SKM-1 treated with dmso at 0.1 percent for 144 hours (cell line): ENCODE results near the gene BBX.

ENCODE experiments used
- DNase-seq: peaks from one replicate; lab custom pipeline; 2025; ENCODE audit not compliant: unreplicated experiment; lab: John Stamatoyannopoulos, UW

The BBX gene

GRCh38 chr3:107522510-107523288 is at the start of gene BBX:
TSS of gene BBX (plus strand) at chr3:107522962. CDS start at chr3:107710461, 187,499 bp downstream.
- peak; percentile 85 for DNase-seq

GRCh38 chr3:107476462-107476861 is 46.3 kb upstream of the BBX start:
- no peak for DNase-seq

- DNase-seq = no peak
Measured at GRCh38 chr3:107487490-107487889, 35.3 kb upstream of the BBX start.

GRCh38 chr3:107488942-107489341 is 33.8 kb upstream of the BBX start:
- DNase-seq = no peak

GRCh38 chr3:107493134-107493533 is 29.6 kb upstream of the BBX start:
- no peak for DNase-seq

GRCh38 chr3:107496855-107497254 is 25.9 kb upstream of the BBX start:
- DNase-seq = no peak

- DNase-seq = no peak
Measured at GRCh38 chr3:107498646-107499045, 24.1 kb upstream of the BBX start.

- DNase-seq = no peak
Measured at GRCh38 chr3:107506458-107506857, 16.3 kb upstream of the BBX start.

GRCh38 chr3:107508331-107508730 is 14.4 kb upstream of the BBX start:
- no peak for DNase-seq

GRCh38 chr3:107512108-107512507 is 10.7 kb upstream of the BBX start:
- no peak for DNase-seq

GRCh38 chr3:107514453-107514852 is 8.3 kb upstream of the BBX start:
- DNase-seq = no peak

- no peak for DNase-seq
Measured at GRCh38 chr3:107516475-107516874, 6.3 kb upstream of the BBX start.

GRCh38 chr3:107520535-107520934 is 2.2 kb upstream of the BBX start:
- no peak for DNase-seq

- no peak for DNase-seq
Measured at GRCh38 chr3:107521469-107522059, 1.2 kb upstream of the BBX start.

GRCh38 chr3:107523289-107523538 is 452 bp downstream of the BBX start:
- no peak for DNase-seq

- DNase-seq = peak; percentile 40
Measured at GRCh38 chr3:107523539-107524325, 970 bp downstream of the BBX start.

- DNase-seq = peak; percentile 7
Measured at GRCh38 chr3:107524326-107524840, 1.6 kb downstream of the BBX start.

- peak; percentile 29 for DNase-seq
Measured at GRCh38 chr3:107524841-107525643, 2.3 kb downstream of the BBX start.

GRCh38 chr3:107525644-107526305 is 3.0 kb downstream of the BBX start:
- DNase-seq = no peak

- no peak for DNase-seq
Measured at GRCh38 chr3:107531917-107532469, 9.2 kb downstream of the BBX start.
